Measurements from ENCODE around the gene IRGC.

The IRGC gene

GRCh38 chr19:43691755-43692154 is 24.1 kb upstream of the IRGC start:
- no peak for DNase-seq (ENCODE audit: low read depth in 1 of 2, low spot score in 1 of 2)

GRCh38 chr19:43692385-43692784 is 23.5 kb upstream of the IRGC start:
- no peak for DNase-seq (ENCODE audit: low read depth in 1 of 2, low spot score in 1 of 2)

- no peak for DNase-seq (ENCODE audit: low read depth in 1 of 2, low spot score in 1 of 2)
Observed at GRCh38 chr19:43692877-43693276, 23.0 kb upstream of the IRGC start.

GRCh38 chr19:43694553-43694952 is 21.3 kb upstream of the IRGC start:
- no peak for DNase-seq (ENCODE audit: low read depth in 1 of 2, low spot score in 1 of 2)

GRCh38 chr19:43695985-43696704 is 19.7 kb upstream of the IRGC start:
- no peak for DNase-seq (ENCODE audit: low read depth in 1 of 2, low spot score in 1 of 2)

GRCh38 chr19:43697295-43697694 is 18.6 kb upstream of the IRGC start:
- no peak for DNase-seq (ENCODE audit: low read depth in 1 of 2, low spot score in 1 of 2)

- DNase-seq (ENCODE audit: low read depth in 1 of 2, low spot score in 1 of 2) = no peak
Observed at GRCh38 chr19:43699506-43700394, 16.1 kb upstream of the IRGC start.

- no peak for DNase-seq (ENCODE audit: low read depth in 1 of 2, low spot score in 1 of 2)
Observed at GRCh38 chr19:43700395-43701000, 15.4 kb upstream of the IRGC start.

GRCh38 chr19:43704002-43704705 is 11.7 kb upstream of the IRGC start:
- no peak for DNase-seq (ENCODE audit: low read depth in 1 of 2, low spot score in 1 of 2)

- no peak for DNase-seq (ENCODE audit: low read depth in 1 of 2, low spot score in 1 of 2)
Observed at GRCh38 chr19:43705729-43706128, 10.1 kb upstream of the IRGC start.

GRCh38 chr19:43707158-43707712 is 8.6 kb upstream of the IRGC start:
- no peak for DNase-seq (ENCODE audit: low read depth in 1 of 2, low spot score in 1 of 2)

- DNase-seq (ENCODE audit: low read depth in 1 of 2, low spot score in 1 of 2) = no peak
Observed at GRCh38 chr19:43708716-43709115, 7.2 kb upstream of the IRGC start.

GRCh38 chr19:43711751-43712355 is 4.0 kb upstream of the IRGC start:
- DNase-seq (ENCODE audit: low read depth in 1 of 2, low spot score in 1 of 2) = no peak

GRCh38 chr19:43713208-43713607 is 2.7 kb upstream of the IRGC start:
- no peak for DNase-seq (ENCODE audit: low read depth in 1 of 2, low spot score in 1 of 2)

- DNase-seq (ENCODE audit: low read depth in 1 of 2, low spot score in 1 of 2) = no peak
Observed at GRCh38 chr19:43718627-43719377, 2.9 kb downstream of the IRGC start.

GRCh38 chr19:43719378-43719868 is 3.5 kb downstream of the IRGC start:
- no peak for DNase-seq (ENCODE audit: low read depth in 1 of 2, low spot score in 1 of 2)

- no peak for DNase-seq (ENCODE audit: low read depth in 1 of 2, low spot score in 1 of 2)
Observed at GRCh38 chr19:43719918-43720317, 4.0 kb downstream of the IRGC start.

- no peak for DNase-seq (ENCODE audit: low read depth in 1 of 2, low spot score in 1 of 2)
Observed at GRCh38 chr19:43720936-43721335, 5.1 kb downstream of the IRGC start.

GRCh38 chr19:43721469-43722048 is 5.7 kb downstream of the IRGC start:
- no peak for DNase-seq (ENCODE audit: low read depth in 1 of 2, low spot score in 1 of 2)
